ENCODE measurements around the gene TLN1.

TLN1 gene

GRCh38 chr9:35705372-35705771 lies 26.6 kb downstream of the TLN1 start:
- DNase-seq (ENCODE audit: low spot score): no peak

GRCh38 chr9:35703906-35704672 lies 27.9 kb downstream of the TLN1 start:
- DNase-seq (ENCODE audit: low spot score): no peak

DNA sequence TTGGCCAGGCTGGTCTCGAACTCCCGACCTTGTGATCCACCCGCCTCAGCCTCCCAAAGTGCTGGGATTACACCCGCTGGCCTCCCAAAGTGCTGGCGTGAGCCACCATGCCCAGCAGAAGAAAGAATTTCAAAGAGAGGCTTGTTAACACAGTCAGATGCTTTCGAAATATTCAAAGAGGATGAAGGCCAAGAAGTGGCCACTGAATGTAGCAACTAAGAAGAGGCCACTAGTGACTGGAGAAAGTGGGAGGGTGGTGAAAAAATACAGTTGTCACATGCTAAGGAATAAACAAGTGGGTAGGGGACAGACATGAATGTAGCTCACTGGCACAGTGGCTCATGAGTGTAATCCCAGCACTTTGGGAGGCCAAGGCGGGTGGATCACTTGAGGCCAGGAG lies 29.3 kb downstream of the TLN1 start:
- no peak for DNase-seq (ENCODE audit: low spot score)

DNA sequence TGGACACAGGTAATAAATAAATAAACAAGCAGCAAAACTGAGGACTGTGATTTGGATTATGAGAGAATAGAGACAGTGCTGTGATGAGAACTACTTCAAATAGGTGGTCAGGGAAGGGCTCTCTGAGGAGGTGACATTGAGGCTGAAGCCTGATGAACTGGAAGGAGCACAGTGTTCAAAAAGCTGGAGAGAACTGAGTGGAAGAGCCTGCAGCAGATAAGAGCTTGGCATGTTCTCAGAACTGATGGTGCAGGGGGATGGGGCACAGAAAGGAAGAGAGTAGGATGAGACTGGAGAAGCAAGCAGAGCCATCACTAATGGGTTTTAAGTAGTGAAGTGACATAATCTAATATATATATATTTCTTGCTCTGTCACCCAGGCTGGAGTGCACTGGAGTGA lies 31.1 kb downstream of the TLN1 start:
- DNase-seq (ENCODE audit: low spot score): no peak

DNA sequence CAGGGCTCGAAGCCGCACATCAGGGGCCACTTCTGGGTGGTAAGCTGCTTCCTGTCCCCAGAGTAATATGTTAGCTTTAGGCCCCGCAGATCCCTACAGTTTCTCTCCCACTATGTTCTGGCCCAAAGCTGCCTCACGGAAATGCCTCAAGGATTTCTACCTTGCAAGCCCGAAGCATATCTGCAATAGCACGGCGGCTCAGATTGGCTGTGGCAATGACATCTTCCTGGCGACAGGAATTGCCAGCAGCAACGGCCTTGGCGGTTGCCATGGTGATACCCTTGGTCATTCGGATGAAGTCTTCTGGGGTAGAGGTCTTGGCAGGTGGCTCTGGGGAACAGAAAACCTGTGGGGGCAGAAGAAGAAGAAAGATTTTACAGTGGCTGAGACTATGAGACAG lies 32.0 kb downstream of the TLN1 start:
- no peak for DNase-seq (ENCODE audit: low spot score)

- DNase-seq (ENCODE audit: low spot score): no peak
Observed at GRCh38 chr9:35698231-35698630, 33.8 kb downstream of the TLN1 start.

DNA sequence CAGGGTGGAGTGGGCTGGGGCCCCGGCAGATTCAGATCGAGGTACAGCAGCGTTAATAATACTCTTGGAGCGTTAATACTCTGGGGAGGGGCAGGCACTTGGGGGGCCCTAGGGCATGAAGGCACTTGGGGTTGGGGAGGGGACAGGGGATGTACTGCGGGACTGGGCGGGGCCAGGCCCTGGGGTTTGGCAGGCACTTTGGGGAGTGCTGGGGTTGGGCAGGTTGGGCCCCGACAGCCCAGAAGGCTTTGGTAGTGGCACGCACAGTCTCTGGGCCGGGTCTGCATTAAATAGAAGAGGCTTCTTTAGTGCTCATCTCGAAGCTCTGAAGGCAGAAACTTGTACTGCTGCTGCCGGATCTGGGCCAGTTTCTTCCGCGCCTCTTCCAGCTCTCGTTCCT lies 34.5 kb downstream of the TLN1 start:
- no peak for DNase-seq (ENCODE audit: low spot score)

- peak; percentile 80 for DNase-seq (ENCODE audit: low spot score)
Observed at GRCh38 chr9:35696520-35697215, 35.3 kb downstream of the TLN1 start.

DNA sequence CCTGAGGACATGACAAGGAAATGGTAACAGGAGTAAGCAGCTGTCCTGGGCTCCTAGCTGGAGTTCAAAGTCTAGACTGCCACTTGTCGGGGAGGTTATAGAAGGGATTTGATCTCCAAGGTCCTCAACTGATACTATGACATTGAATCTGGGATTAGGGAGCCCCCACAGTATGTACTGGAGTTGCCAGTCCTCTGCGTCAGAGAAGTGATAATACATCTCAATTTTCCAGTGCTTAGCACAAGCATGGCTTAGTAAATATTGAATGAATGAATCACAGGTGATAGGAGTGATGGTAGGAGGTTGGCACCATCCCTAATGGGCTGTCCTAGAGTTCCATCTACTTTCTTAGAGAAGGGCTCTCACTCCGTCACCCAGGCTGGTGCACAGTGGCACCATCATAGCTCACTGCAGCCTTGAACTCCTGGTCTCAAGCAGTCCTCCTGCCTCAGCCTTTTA lies 36.0 kb downstream of the TLN1 start:
- DNase-seq (ENCODE audit: low spot score): no peak

GRCh38 chr9:35691757-35692301 lies 40.2 kb downstream of the TLN1 start:
- DNase-seq (ENCODE audit: low spot score): no peak

DNA sequence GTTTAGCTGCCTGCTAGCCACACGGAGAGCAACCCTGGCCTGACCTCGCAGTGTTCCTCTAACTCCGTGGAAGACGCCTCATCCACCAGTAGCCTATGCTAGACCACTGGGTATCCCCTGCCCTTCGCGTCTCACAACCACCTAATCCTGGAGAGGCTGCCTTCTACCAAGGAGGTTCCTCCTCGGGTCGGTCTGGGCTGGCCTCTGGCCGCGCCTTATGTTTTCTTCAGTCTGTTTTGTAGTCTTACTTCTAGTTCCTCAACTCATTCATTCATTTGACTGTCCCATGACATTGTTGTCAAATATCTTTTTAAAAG lies 40.7 kb downstream of the TLN1 start:
- peak; percentile 69 for DNase-seq (ENCODE audit: low spot score)

GRCh38 chr9:35690614-35691333 lies 41.2 kb downstream of the TLN1 start:
- peak; percentile 79 for DNase-seq (ENCODE audit: low spot score)

DNA sequence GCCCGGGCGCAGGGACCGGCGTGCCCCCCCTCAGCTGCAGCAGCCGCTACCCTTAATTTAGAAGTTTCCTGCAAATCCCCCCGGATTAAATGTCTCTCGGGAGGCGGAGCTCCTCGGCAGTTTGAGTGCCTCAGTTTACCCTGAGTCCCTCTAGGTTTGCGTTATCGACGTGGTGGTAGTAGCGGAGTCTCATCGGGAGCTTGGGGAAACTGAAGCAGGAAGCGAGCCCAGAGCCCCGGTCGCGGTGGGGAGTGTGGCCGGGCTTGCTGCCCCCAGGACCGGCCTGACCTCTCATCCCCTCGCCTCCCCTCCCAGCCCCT lies 41.7 kb downstream of the TLN1 start:
- no peak for DNase-seq (ENCODE audit: low spot score)

DNA sequence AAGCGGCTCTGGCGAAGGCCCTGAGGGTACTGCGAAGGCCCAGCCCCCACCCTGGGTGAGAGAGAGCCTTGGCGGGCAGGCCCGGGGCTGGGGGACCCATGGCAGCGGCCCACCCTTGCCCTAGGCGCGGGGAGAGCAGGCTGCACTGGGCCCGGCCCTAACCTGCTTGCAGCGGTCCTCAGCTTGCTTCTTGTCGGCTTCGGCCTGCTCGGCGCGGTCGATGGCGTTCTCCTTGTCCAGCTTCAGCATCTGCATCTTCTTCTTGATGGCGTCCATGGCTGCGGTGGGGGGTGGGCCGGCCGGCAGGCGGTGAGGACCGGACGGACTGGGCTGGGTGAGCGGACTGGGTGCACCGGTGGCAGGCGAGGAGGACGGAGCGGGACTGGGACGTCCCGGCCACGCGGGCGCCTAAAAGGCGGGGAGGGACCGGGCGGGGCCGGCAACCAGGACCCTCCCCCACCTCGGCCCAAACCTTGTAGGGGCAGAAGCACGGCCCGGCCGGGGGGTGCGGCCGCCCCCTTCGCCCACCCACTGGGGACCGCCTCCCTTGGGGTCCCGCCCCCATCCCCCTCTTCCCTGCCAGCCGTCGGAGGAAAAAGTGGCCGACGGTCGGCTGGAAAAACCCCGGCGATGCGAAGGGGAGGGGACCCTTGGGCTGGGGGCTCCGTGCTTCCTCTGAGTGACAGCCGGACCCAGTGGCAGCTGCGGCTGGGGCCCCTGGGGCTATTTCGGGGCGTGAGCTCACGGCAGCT lies 42.3 kb downstream of the TLN1 start, which contains the start of gene TPM2:
TSS of gene TPM2 (minus strand) at position 384 of the 752 bp plus-strand sequence. CDS start at position 276, 108 bp downstream.
- peak; percentile 54 for DNase-seq (ENCODE audit: low spot score)

- no peak for DNase-seq (ENCODE audit: low spot score)
Observed at GRCh38 chr9:35688558-35689541, 43.1 kb downstream of the TLN1 start.

DNA sequence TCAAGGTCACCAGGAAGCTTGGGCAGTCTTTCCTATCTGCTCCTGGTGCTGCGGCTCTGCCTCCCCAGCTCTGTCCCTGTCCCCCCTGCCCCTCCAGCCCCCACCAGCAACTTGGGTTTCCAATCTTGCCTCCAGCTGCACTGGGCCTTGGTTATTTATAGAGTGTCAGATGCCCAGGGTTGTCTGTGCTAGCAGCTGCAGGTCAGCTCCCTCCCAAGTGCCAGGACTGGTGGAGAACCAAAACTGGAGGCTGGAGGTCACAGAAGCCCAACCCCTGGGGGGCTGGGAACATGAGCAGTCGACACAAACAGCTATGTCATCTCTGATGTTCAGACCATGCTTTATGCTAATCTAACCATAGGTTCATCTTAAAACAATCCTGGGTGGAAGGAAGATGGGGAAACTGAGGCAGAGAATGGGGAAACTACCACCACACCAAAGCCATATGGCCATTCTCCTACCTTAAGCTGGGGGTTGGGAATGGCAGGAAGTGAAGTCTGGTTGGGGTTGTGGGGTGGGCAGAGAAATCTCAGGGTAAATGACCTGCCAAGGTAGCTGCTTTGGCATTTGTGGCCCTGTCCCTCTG lies 43.9 kb downstream of the TLN1 start:
- no peak for DNase-seq (ENCODE audit: low spot score)

DNA sequence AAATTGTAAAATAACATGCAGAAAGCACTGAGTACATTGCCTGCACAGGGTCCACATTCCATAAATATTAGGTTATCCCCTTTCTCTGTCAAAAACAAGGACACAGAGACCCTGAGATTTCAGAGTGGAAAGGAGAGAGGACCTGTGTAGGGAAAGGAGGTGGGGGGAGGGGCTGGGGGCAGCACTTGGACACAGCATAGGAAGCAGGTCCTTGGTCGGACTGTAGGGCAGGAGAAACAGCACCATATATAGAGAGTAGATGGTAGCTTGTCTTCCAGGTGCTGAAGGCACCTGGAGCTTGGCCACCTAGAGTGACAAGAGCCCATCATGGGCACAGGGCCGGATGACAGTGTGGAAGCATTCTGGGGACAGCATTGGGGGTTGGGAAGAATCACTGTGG lies 44.7 kb downstream of the TLN1 start:
- no peak for DNase-seq (ENCODE audit: low spot score)

DNA sequence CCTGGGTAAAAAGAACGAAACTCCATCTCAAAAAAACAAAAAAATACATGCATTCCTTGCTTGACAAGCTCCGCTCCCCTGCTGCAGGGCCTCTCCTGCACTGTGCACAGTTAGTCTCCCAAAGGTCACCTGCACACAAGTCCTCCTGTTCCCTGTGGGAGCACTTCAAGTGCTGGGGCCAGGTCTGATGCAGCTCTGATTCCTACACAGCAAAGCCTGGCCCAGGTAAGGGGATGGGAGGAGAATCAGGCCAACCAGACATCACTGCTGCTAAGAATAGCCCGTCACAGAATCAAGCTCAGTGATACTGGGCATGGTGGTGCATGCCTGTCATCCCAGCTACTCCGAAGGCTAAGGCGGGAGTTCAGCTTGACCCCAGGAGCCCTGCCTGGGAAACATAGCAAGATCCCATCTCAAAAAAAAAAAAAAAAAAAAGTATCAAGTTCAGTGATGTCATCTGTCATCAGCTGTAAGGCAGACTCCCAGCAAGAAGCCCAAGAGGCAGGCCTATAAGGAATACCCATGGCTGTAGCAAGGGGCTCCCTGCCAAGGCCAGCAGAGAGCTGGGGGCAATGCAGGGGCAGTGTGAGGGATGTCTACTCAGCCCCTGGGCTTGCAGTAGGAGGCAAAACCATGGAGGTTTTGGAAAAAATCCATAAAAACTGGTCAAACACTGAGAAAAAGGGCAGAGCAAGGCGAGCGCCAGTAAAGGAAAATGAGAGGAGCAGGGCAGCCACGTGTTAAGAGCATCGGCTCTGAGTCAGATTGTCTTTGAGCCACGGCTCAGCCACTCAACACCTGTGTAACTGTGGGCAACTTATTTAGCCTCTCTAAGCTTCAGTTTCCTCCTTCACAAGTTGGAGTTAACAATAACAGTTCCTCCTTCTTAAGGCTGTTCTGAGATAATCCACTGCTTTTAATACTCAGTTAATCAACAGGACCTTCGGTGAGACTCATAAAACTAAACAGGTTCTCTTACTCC lies 45.5 kb downstream of the TLN1 start:
- peak; percentile 94 for DNase-seq (ENCODE audit: low spot score)

DNA sequence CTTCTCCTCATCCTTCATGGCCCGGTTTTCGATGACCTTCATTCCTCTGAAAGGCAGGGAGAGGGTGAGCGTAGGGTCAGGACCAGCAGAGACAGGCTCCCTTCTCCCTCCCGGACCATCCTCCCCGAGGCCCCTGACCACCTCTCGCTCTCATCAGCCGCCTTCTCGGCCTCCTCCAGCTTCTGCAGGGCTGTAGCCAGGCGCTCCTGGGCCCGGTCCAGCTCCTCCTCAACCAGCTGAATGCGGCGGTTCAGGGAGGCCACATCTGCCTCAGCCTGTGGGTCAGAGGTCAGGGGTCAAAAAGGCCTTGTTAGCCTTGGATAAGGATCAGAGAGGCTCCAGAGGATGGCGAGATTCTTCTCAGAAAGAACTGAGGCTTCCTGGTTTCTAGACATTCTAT lies 46.5 kb downstream of the TLN1 start:
- no peak for DNase-seq (ENCODE audit: low spot score)

Data from cerebellar cortex (tissue), 1 donor.